Fibroblast of mammary gland (primary cell): Measurements from ENCODE around the gene CD63.

ENCODE experiments used
- DNase-seq: peaks from one replicate; pipeline ENCODE4 v3.0.0-alpha.2; 2010; ENCODE audit warnings: low read depth
- H3K4me3 ChIP-seq: 2 replicates; pipeline ENCODE4 v1.5.1; 2011; ENCODE audit warnings: low read depth, mild to moderate bottlenecking, low read length, moderate library complexity; ENCODE audit not compliant: control insufficient read depth
- TF ChIP-seq, protein P1 (sequence below): conservative IDR thresholded peaks from 2 replicates; pipeline ENCODE4 v1.5.1; 2011; ENCODE audit warnings: low read depth, low read length, inconsistent platforms; ENCODE audit not compliant: control insufficient read depth, insufficient read depth

The CD63 gene

DNA sequence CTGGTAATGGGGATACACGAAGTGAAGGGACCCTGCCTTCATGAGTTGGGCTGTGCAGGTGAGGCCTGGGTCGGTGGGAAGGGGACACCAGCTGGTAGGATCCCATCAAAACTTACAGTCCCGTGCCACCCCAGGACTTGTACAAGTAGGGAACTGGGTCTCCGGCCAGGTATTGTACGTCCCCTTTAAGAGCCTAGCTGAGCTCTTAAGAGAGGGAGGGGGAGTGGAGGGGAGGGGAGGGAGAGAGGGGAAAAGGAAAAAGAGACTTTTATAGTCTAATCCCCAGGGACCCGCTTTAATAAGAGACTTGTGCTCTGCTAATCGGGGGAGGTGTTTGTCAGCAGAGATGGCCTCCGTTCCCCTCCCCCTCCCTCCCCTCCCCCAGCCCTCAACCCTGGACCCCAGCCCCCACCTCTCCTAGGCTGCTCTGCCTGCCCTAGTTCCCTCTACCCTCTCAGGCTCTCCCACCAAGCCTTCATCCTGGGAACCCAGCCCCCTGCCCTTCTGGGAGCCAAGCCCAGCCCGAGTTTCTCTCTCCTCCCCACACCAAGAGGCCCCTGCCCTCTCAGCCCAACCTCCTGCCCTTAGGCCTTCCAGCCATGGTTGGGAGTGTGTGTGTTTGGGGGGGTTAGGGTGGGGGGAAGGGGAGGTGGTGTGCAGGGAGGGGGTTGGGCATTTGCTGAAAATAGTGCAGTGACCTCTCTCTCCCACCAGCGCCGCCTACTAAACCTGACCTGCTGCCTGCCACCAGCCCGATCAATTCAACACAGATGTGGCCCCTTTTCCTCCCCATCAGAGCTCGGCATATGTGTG lies 16.8 kb upstream of the CD63 start:
- TF ChIP-seq, protein P1, sequence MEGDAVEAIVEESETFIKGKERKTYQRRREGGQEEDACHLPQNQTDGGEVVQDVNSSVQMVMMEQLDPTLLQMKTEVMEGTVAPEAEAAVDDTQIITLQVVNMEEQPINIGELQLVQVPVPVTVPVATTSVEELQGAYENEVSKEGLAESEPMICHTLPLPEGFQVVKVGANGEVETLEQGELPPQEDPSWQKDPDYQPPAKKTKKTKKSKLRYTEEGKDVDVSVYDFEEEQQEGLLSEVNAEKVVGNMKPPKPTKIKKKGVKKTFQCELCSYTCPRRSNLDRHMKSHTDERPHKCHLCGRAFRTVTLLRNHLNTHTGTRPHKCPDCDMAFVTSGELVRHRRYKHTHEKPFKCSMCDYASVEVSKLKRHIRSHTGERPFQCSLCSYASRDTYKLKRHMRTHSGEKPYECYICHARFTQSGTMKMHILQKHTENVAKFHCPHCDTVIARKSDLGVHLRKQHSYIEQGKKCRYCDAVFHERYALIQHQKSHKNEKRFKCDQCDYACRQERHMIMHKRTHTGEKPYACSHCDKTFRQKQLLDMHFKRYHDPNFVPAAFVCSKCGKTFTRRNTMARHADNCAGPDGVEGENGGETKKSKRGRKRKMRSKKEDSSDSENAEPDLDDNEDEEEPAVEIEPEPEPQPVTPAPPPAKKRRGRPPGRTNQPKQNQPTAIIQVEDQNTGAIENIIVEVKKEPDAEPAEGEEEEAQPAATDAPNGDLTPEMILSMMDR = no peak
- H3K4me3 ChIP-seq = peak overlapping the region; percentile 7
- no peak for DNase-seq

DNA sequence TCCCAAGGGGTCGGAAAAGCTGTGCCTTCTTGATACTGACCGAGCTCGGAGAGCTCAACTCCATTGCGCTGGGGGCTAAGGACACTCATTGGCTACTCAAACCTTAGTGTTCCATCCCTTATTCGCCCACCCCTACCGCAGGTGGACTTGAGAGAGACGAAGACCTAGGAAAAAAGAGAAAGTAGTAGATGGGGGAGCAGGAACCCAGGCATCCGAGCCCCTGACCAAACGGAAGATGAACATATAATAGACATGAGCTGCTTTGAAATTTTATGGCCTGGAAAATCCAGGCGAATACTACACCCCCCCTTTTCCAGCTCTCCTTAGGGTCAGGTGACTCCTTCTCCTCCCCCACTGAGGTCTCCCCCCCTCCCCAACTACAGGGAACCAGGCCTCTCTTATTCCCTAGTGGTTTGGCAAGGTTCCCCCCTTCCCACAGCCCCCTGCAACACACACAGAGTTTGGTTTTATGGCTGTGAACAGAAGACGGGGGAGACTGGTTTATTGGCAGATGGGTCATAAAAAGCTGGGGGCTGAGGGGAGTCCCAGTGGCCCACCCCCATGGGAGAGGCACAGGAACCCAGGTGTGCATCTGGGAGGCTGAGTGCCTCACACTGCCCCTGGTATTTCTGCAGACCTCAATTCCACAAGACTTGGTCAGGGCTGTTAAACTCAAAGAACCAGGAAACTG lies 15.7 kb upstream of the CD63 start:
- TF ChIP-seq, protein P1 = no peak
- H3K4me3 ChIP-seq = peak overlapping the region; percentile 70
- DNase-seq = no peak

DNA sequence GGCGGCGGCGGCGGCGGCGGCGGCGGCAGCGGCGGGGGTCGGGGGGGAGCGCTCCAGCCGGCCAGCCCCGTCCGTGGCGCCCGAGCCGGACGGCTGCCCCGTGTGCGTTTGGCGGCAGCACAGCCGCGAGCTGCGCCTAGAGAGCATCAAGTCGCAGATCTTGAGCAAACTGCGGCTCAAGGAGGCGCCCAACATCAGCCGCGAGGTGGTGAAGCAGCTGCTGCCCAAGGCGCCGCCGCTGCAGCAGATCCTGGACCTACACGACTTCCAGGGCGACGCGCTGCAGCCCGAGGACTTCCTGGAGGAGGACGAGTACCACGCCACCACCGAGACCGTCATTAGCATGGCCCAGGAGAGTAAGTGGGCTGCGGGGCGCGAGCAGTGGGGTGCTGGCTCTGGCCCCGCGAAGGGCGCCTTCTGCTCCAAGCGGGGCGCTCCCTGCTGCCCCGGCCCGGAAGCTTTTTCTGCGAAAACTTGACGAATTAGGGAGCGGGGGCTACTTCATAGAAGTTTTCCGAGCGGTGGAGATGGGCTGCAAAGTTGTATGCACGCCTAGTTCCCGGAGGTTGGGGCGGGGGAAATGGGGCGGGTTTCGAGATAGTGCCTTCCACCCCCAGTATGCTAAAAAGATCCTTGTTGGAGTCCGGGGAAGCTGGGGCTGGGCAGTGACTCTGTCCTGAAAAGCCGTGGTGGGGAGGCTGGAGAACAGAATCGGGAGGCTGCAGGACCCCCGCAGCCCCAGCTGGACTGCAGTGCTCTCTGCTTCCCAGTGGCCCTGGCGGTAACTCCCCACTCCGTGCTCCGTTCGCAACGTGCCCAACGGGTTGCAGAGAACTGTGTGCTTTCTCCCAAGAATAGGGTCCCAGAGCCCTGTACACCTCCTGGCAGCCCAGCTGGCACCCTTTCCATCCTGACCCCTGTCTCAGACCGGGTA lies 14.9 kb upstream of the CD63 start:
- peak; percentile 66 for DNase-seq
- H3K4me3 ChIP-seq = peak overlapping the region; percentile 70
- TF ChIP-seq, protein P1 = no peak

DNA sequence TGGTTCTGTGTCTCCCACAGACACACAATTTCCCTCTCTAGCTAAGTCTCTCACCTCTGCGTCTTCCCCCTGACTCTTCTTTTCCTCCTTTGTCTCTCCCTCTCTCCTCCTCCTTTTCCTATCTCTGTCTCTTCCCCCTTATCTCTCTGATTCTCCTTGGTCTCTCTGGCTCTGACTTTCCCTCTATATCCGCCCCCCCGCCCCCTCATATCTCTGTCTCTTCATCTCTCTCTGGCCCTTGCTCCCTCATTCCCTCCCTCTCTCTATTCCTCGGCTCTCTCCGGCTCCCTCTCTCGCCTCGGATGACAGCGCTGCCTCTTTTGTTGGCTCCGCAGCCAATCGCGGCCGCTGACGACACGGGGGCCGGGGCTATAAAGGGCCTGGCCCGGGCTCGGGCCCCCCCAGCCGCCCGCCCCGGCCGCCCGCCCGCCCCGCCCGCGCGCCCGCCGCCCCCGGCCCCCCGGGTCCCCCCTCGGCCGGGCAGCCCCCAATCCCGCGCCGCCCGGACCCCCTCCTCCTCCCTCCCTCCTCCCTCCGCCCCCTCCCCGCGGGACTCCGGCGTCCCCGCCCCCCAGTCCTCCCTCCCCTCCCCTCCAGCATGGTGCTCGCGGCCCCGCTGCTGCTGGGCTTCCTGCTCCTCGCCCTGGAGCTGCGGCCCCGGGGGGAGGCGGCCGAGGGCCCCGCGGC lies 14.1 kb upstream of the CD63 start, which contains the start of gene GDF11:
GDF11 (plus strand) TSS at position 404 of the 687 bp plus-strand sequence; CDS start at position 599, 195 bp downstream.
- TF ChIP-seq, protein P1 = no peak
- peak; percentile 64 for DNase-seq
- peak within 1 kb of the TSS; percentile 70 for H3K4me3 ChIP-seq

DNA sequence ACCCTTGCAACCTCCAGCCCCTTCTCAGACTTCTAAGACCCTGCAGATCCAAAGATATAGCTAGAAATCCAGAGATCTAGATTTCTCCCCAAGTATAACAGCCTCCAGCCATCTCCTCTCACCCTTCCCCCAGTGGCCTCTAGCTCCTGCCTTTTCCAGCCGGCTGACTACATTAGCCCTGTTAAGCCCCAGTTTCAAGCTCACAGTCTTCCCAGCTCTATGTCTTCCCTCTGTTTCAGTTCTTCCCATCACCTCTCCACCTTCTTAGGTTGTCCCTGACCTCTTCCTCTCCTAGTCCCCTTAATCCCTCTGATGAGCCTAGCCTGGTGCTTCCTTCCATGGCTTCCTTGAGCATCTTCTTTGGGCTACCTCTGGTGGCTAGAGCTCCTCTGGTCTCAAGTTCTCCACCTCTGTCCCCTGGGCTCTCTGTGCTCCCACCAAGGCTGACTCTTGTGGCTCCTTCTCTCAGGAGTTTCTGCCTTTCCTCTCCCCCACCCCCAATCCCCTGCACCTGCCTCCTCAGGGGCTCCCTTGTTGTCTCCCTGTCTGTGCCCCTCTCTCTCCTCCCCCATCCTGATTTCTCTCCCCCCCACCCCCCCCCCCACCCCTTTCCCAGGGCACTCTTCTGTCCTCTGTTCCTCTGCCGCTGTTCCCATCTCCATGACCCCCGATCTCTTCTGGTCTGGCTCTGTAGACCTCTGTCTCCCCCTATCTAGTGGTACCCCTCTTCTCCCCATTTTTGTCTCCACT lies 13.3 kb upstream of the CD63 start:
- peak overlapping the region; percentile 31 for H3K4me3 ChIP-seq
- no peak for DNase-seq
- TF ChIP-seq, protein P1 = no peak

DNA sequence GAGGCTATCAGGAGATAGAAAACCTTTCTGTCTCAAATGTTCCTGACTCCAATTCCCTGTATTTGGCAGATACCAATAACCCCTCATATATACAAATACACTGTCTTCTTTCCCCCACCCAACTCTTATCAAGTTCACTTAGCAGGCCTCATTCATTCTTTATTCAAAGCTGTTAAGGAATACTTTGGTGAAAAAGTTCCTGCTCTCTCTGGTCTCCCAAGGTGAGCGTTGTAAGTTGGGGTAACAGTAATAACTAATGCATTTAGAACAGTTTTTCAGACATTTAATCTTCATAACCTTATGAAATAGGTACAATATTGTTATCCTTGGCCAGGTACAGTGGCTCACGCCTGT lies 10.2 kb upstream of the CD63 start:
- no peak for DNase-seq
- no peak overlapping the region for H3K4me3 ChIP-seq
- TF ChIP-seq, protein P1 = no peak
